NT2/D1 (cell line): ENCODE data around the gene KDM6B.

Experiments
- YY1 ChIP-seq: IDR thresholded peaks from 2 replicates; pipeline ENCODE4 v1.6.1; 2011; ENCODE audit not compliant: insufficient read length, insufficient read depth
- ZNF274 ChIP-seq: IDR thresholded peaks from 2 replicates; pipeline ENCODE4 v1.6.1; 2011; ENCODE audit warnings: mild to moderate bottlenecking, low read depth, low read length

- TF ChIP-seq ZNF274 (no peak), YY1 (no peak)
Measured at GRCh38 chr17:7786866-7787265, 47.2 kb upstream of the KDM6B start.
